LNCaP clone FGC (cell line): Measurements from ENCODE around the gene NFKBIA.
"Not testable (repeated sequence)": the region's sequence is repeated elsewhere in the genome, so short reads cannot be mapped to it uniquely, and the experiment has no call there.

Experiments
- DNase-seq: peaks from one replicate; pipeline ENCODE4 v3.0.0-alpha.2; 2011; ENCODE audit warnings: low read depth
- H3K4me3 ChIP-seq: 2 replicates; pipeline ENCODE4 v1.5.1; 2011; ENCODE audit warnings: mild to moderate bottlenecking, low read depth, low read length, control low read depth
- TF ChIP-seq, protein P1 (sequence below): IDR thresholded peaks from 2 replicates; pipeline ENCODE4 v1.5.1; 2012; ENCODE audit warnings: mild to moderate bottlenecking; ENCODE audit not compliant: control insufficient read depth, insufficient read depth; ENCODE audit errors: extremely low read depth

Gene NFKBIA

GRCh38 chr14:35399083-35399937, 5.2 kb downstream of the NFKBIA start:
- DNase-seq: no peak
- H3K4me3 ChIP-seq: no peak overlapping the region
- TF ChIP-seq, protein P1, sequence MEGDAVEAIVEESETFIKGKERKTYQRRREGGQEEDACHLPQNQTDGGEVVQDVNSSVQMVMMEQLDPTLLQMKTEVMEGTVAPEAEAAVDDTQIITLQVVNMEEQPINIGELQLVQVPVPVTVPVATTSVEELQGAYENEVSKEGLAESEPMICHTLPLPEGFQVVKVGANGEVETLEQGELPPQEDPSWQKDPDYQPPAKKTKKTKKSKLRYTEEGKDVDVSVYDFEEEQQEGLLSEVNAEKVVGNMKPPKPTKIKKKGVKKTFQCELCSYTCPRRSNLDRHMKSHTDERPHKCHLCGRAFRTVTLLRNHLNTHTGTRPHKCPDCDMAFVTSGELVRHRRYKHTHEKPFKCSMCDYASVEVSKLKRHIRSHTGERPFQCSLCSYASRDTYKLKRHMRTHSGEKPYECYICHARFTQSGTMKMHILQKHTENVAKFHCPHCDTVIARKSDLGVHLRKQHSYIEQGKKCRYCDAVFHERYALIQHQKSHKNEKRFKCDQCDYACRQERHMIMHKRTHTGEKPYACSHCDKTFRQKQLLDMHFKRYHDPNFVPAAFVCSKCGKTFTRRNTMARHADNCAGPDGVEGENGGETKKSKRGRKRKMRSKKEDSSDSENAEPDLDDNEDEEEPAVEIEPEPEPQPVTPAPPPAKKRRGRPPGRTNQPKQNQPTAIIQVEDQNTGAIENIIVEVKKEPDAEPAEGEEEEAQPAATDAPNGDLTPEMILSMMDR: no peak

DNA sequence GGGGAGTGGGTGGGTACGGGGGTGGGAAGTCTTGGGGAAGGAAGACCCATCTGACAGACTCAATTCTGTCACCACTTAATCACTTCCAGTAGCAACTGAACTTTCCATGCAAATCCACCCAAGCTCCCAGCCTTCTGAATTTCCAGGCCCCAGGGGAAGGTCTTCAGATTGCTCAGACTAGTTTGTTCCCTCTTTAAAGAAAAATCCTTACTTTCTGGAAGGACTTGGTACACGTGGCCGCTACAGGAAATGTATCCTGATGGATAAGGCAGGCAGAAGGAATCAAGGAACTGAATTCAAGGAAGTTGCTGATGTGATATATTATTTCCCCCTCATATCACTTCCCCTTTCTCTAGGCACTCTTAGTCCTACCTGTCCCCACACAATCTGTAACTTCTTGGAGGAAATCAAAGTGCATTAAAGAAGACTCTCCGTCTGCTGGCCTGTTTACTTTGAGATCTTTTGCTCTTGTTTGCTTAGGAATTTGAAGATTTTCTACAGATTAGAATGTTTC, 6.4 kb downstream of the NFKBIA start:
- DNase-seq: peak; percentile 67
- TF ChIP-seq, protein P1: no peak
- H3K4me3 ChIP-seq: no peak overlapping the region

DNA sequence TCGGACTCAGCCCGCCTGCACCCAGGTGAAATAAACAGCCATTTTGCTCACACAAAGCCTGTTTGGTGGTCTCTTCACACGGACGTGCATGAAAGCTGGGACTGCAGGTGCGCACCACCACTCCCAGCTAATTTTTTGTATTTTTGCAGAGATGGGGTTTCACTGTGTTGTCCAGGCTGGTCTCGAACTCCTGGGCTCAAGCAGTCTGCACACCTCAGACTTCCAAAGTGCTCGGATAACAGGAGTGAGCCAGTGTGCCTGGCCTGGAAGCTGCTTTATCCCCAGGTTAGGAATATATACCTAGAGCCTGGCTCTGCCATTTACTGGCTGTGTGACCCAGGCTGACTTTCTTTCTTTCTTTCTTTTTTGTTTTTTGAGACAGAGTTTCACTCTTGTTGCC, 7.9 kb downstream of the NFKBIA start:
- DNase-seq, H3K4me3 ChIP-seq: not testable (repeated sequence)

DNA sequence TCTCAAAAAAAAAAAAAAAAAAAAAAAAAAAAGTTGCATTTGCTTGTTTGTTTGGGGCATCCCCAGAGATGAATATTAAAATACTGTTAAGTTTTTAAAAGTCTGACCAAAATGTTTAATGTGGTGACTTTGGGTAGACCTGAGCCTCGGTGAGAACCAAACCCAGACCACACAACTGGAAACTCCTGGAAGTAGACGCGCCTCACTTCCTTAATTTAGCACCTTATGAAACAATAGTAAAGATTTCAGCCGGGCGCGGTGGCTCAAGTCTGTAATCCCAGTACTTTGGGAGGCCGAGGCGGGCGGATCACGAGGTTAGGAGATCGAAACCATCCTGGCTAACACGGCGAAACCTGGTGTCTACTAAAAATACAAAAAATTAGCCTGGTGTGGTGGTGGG, 9.3 kb downstream of the NFKBIA start:
- no peak for DNase-seq
- no peak overlapping the region for H3K4me3 ChIP-seq
- TF ChIP-seq, protein P1: no peak

DNA sequence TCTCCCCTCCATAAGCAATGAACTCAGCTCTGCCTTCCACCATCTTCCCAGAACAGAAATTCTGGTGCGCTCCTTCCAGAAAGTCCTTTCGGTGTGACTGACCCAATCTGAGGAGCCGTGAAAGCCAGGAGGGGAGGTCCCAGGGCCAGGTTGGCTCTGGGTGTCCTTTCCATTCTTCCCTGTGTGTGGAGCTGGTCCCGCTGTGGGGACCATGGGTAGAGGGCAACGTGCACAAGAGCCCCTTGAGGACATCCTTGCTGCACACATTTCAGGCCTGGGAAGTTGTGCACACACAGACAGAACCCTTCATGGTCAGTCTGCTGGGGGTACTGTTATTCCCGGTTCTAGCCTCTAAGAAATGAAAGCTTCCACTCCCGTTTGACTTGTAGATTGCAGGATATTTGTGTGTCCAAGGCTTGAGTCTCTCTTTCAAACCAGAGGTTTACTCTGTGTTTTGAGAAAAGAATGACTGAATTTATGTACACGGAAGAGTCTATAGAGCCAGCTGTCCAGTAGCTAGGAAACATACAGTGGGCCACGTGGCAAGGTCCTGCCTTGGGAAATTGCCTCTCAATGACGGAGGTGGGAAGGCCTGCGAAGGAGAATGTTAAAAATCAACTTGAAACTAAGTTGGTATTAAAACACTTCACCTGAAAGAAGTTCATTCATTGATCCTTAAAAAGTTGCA, 10.1 kb downstream of the NFKBIA start:
- DNase-seq: no peak
- no peak overlapping the region for H3K4me3 ChIP-seq
- TF ChIP-seq, protein P1: no peak

DNA sequence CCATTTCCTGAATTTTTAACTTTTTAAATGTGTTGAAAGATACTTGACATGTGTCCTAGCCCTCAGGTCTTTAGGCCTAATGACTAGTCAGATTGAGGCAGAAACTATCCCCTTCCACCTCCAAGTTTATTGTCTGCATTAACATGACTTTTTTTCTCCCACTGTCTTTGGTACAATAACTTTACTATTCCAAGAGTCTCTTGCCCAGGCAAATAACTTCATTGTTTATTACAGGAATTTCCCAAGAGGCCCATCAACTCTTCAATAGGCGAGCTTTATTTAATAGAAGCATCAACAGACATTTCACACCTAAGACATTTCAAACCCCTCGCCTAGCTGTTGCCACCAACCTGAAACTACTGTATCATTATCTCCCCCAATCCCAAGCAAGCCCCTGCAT, 10.7 kb downstream of the NFKBIA start:
- TF ChIP-seq, protein P1: no peak
- H3K4me3 ChIP-seq: no peak overlapping the region
- DNase-seq: no peak

- no peak overlapping the region for H3K4me3 ChIP-seq
- DNase-seq: no peak
- TF ChIP-seq, protein P1: no peak
These were observed 12.4 kb downstream of the NFKBIA start for GRCh38 chr14:35392103-35392502.
